ENCODE results near the gene CD101.

Gene CD101

DNA sequence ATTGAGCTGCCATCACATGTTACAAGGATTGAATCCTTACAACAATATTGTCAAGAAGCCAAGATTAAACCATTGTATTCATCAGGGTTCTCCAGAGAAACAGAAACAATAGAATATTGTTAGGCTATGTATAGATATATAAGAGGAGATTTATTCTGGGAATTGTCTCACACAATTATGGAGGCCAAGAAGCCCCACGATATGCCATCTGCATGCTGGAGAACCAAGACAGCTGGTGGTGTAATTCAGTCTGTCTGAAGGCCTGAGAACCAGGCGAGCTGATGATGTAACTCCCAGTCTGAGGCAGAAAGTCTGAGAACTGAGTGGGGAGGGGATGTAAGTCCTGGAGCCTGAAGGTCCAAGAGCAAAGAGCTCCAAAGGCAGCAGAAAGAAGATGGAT lies 44.1 kb downstream of the CD101 start:
- POLR2A ChIA-PET: no interaction called here
- TF ChIP-seq, protein P1, sequence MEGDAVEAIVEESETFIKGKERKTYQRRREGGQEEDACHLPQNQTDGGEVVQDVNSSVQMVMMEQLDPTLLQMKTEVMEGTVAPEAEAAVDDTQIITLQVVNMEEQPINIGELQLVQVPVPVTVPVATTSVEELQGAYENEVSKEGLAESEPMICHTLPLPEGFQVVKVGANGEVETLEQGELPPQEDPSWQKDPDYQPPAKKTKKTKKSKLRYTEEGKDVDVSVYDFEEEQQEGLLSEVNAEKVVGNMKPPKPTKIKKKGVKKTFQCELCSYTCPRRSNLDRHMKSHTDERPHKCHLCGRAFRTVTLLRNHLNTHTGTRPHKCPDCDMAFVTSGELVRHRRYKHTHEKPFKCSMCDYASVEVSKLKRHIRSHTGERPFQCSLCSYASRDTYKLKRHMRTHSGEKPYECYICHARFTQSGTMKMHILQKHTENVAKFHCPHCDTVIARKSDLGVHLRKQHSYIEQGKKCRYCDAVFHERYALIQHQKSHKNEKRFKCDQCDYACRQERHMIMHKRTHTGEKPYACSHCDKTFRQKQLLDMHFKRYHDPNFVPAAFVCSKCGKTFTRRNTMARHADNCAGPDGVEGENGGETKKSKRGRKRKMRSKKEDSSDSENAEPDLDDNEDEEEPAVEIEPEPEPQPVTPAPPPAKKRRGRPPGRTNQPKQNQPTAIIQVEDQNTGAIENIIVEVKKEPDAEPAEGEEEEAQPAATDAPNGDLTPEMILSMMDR (IDR thresholded peaks at IDR 0.05; ENCODE audit: insufficient read depth, low read length, missing control alignments): no peak
- CTCF ChIA-PET: interaction anchor here (1.4 to 1.8 kb wide), 2 partner anchors 11 to 471 kb away, joined by 3 to 5 read pairs; no protein-coding TSS in a partner anchor
- no peak overlapping the region for H3K4me3 ChIP-seq (ENCODE audit: low read depth, low read length)
- no peak for DNase-seq (ENCODE audit: low read depth, low spot score)

DNA sequence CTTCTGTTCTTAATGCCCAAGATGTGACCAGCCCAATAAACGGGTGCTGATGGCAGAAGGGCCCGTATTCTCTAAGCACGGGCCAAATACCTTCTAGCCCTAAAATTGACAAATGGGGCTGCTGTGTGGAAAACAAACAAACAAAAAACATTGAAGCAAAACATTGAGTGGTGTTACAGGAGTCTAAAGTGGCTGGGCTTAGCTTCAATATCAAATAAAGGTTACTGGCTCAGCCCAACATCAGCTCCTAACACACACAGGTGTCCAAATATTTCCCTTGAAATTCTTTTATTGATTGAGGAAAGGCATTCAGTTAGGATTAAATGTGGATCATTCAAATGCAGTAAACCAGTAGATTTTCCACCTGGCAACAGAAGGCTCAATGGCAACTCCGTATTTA lies 45.2 kb downstream of the CD101 start:
- H3K4me3 ChIP-seq (ENCODE audit: low read depth, low read length): no peak overlapping the region
- CTCF ChIA-PET: no interaction called here
- POLR2A ChIA-PET: no interaction called here
- DNase-seq (ENCODE audit: low read depth, low spot score): no peak
- TF ChIP-seq, protein P1 (IDR thresholded peaks at IDR 0.05; ENCODE audit: insufficient read depth, low read length, missing control alignments): no peak

DNA sequence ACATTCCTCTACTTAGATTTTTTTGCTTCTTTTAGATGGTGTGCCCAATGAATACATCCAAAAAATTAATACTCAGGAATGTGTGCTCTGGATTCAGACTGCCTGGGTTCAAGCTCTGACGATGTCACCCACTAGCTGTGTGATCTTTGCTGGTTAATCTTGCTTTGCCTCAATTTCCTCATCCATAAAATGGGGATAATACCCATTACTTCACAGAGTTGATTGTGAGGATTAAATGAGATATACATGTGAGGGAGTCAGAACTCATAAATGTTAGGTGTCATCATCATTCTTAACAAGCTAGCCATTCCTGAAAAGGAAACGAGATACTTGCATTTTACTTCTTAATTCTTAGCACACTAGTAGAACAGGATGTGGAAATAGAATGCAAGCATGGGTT lies 45.7 kb downstream of the CD101 start:
- CTCF ChIA-PET: no interaction called here
- H3K4me3 ChIP-seq (ENCODE audit: low read depth, low read length): no peak overlapping the region
- POLR2A ChIA-PET: no interaction called here
- DNase-seq (ENCODE audit: low read depth, low spot score): no peak
- TF ChIP-seq, protein P1 (IDR thresholded peaks at IDR 0.05; ENCODE audit: insufficient read depth, low read length, missing control alignments): no peak

DNA sequence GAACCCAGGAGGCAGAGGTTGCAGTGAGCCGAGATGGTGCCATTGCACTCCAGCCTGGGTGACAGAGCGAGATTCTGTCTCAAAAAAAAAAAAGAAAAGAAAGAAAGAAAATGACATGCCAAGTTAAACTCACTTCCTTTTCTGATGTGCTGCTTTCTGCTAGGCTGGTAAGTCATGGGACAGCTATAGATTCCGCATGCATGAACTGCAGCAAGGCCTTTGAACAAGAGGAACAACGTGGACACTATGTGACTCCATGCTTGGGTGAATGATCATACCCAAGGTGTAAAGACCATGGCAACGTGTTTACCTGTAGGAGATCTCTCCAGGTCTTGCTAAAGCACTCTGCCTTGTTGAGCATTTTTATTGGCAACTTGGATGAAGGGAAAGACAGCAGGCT lies 48.3 kb downstream of the CD101 start:
- no peak overlapping the region for H3K4me3 ChIP-seq (ENCODE audit: low read depth, low read length)
- TF ChIP-seq, protein P1 (IDR thresholded peaks at IDR 0.05; ENCODE audit: insufficient read depth, low read length, missing control alignments): no peak
- ChIA-PET CTCF (interaction anchor here (2.0 kb wide), 1 partner anchor 325 kb away, joined by 6 read pairs; no protein-coding TSS in a partner anchor), POLR2A (no interaction called here)
- no peak for DNase-seq (ENCODE audit: low read depth, low spot score)

DNA sequence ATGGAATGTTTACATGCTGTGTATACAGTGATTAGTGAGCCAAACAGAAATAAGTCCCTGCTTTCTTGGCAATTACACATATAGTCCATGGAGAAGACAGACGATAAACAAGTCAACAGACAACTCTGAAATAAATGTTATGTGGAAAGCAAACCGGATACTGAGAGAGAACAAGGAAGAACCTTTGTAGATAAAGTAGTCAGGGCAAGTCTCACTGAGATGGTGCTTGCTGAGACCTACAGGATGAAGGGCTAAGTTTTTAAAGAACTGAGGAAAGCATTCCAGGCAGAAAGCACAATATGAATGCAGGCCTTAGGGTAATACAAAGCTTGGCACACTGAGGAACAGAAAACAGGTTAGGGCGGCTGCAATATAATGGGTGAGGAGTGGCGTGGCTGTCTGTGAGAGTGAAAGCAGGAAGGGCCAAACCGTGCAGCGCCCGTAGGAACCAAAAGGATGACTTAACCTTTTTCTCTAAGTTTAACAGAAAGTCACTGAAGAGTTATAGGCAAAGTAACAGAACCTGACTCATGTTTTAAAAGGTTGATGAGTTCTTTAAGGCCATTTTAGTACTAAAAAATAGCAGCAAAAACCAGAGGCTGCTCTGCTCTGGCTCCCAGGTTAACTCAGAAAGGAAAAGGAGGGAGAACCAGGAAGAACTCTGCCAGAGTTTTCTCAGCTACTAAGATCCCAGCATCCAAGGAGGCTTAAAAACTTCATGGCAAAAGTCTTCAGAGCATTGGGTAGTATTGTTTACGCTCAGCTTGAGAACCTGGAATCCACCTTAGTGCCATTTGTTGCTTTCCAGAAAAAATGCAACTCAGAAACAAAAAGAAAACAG lies 49.9 kb downstream of the CD101 start:
- TF ChIP-seq, protein P1 (IDR thresholded peaks at IDR 0.05; ENCODE audit: insufficient read depth, low read length, missing control alignments): no peak
- ChIA-PET CTCF (interaction anchor here (0.7 to 4.5 kb wide), 4 partner anchors 214 to 340 kb away, joined by 3 to 28 read pairs (median 4); no protein-coding TSS in a partner anchor), POLR2A (no interaction called here)
- H3K4me3 ChIP-seq (ENCODE audit: low read depth, low read length): no peak overlapping the region
- no peak for DNase-seq (ENCODE audit: low read depth, low spot score)

DNA sequence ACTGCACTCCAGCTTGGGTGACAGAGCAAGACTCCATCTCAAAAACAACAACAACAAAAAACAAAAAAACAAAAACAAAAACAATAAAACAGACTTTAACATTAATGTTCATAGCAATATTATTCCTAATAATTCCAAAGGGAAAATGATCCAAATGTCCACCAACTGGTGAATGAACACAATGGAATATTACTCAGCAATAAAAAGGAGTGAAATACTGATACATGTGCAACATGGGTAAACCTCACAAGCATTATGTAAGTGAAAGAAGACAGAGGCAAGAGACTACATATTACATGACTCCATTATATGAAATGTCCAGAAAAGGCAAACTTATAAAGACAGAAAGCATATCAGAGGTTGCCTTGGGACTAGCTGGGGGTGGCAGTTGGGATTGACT lies 52.5 kb downstream of the CD101 start:
- TF ChIP-seq, protein P1 (IDR thresholded peaks at IDR 0.05; ENCODE audit: insufficient read depth, low read length, missing control alignments): no peak
- no peak overlapping the region for H3K4me3 ChIP-seq (ENCODE audit: low read depth, low read length)
- ChIA-PET POLR2A (no interaction called here), CTCF (interaction anchor here (1.2 to 4.5 kb wide), 10 partner anchors 13 to 480 kb away, joined by 3 to 28 read pairs (median 5); partner anchors contain the start of gene CD2)
- no peak for DNase-seq (ENCODE audit: low read depth, low spot score)
